Endothelial cell of umbilical vein (primary cell): ENCODE measurements around the gene C1R. TPM values are rescaled to one million over a fixed set of nuclear protein-coding genes. Genes with fewer than 3 reads are reported as not detected.

Experiments
- BruUV-seq: library from RNA; stranded (reverse); fragments of 400-500 nt; replicated peaks from 2 replicates; lab custom pipeline; 2021; lab: Mats Ljungman, UMichigan
- CTCF ChIA-PET: fragments of 300-600, 350-600 bp; sonication (Branson Sonifier 250); formaldehyde crosslinking; loops from one replicate; lab custom pipeline; 2021; ENCODE audit warnings: antibody characterized with exemption, inconsistent platforms; lab: Charles Lee
- POLR2A ChIA-PET: fragments of 300-600, 350-600 bp; sonication (Branson Sonifier 250); formaldehyde crosslinking; loops from one replicate; lab custom pipeline; 2021; ENCODE audit warnings: antibody characterized with exemption, inconsistent platforms; lab: Charles Lee
- DNase-seq: peaks from one replicate; pipeline ENCODE4 v3.0.0-alpha.2; 2011; ENCODE audit warnings: low read depth, low spot score
- FAIRE-seq: peaks from 2 replicates; lab custom pipeline; 2011; peaks lifted over from hg19 to GRCh38; lab: Jason Lieb, UNC
- H2AFZ ChIP-seq: 2 replicates; pipeline ENCODE4 v1.6.0; 2012; ENCODE audit warnings: low read depth, low read length, control low read depth, inconsistent platforms
- H3K27ac ChIP-seq: 2 replicates; pipeline ENCODE4 v1.5.1; 2011; ENCODE audit warnings: low read depth, mild to moderate bottlenecking, control low read depth, low read length, moderate library complexity; ENCODE audit not compliant: insufficient read depth
- H3K27me3 ChIP-seq, 2 experiments: 2 replicates each; pipeline versions ENCODE4 v1.6.0 to v1.6.1; 2011; ENCODE audit warnings: low read length in 2 of 2, mixed read lengths in 1 of 2; ENCODE audit not compliant: control insufficient read depth in 2 of 2, insufficient read depth in 2 of 2
- H3K36me3 ChIP-seq, 2 experiments: 2 replicates in 1 of 2; 3 replicates in 1 of 2; pipeline ENCODE4 v1.5.1; 2011; ENCODE audit warnings: low read length in 2 of 2, mild to moderate bottlenecking in 1 of 2, moderate library complexity in 1 of 2; ENCODE audit not compliant: control insufficient read depth in 2 of 2, insufficient read depth in 2 of 2; ENCODE audit errors: extremely low read depth in 1 of 2
- H3K4me1 ChIP-seq: 3 replicates; pipeline ENCODE4 v1.5.1; 2011; ENCODE audit warnings: mild to moderate bottlenecking, low read length; ENCODE audit not compliant: control insufficient read depth, insufficient read depth; ENCODE audit errors: extremely low read depth
- H3K4me2 ChIP-seq: 2 replicates; pipeline ENCODE4 v1.6.1; 2011; ENCODE audit warnings: low read length, control low read depth, mixed read lengths; ENCODE audit not compliant: insufficient read depth
- H3K4me3 ChIP-seq, 3 experiments: fragments of 200-600 bp in 1 of 3; sonication (generic), shearing (Covaris generic) in 1 of 3; replicated peaks in 1 of 3; 2 replicates each; pipeline ENCODE4 v1.5.1; 2011 to 2016; ENCODE audit warnings: control low read depth in 3 of 3, low read length in 3 of 3, mild to moderate bottlenecking in 2 of 3, inconsistent platforms in 1 of 3, low read depth in 1 of 3, moderate library complexity in 1 of 3; ENCODE audit not compliant: insufficient read depth in 1 of 3
- H3K79me2 ChIP-seq: 2 replicates; pipeline ENCODE4 v1.6.0; 2012; ENCODE audit warnings: low read length, inconsistent platforms; ENCODE audit not compliant: control insufficient read depth, insufficient read depth
- H3K9ac ChIP-seq: replicated peaks from 2 replicates; pipeline ENCODE3; 2011; ENCODE audit warnings: low read length, control low read depth; ENCODE audit not compliant: insufficient read depth; ENCODE audit errors: extremely low read depth
- H3K9me1 ChIP-seq: replicated peaks from 3 replicates; pipeline ENCODE4 v1.6.0; 2011; ENCODE audit warnings: mild to moderate bottlenecking, low read length; ENCODE audit not compliant: control insufficient read depth, insufficient read depth; ENCODE audit errors: extremely low read depth
- H3K9me3 ChIP-seq: replicated peaks from 2 replicates; pipeline ENCODE4 v1.5.1; 2012; ENCODE audit warnings: low read length, inconsistent platforms; ENCODE audit not compliant: control insufficient read depth, insufficient read depth
- H4K20me1 ChIP-seq: replicated peaks from 2 replicates; pipeline ENCODE3; 2011; ENCODE audit warnings: mild to moderate bottlenecking, low read length; ENCODE audit not compliant: control insufficient read depth, insufficient read depth; ENCODE audit errors: extremely low read depth
- CTCF ChIP-seq, 2 donors: IDR thresholded peaks; 1 replicate in 1 of 2; 2 replicates in 1 of 2; pipeline ENCODE4 v1.5.1; 2011; ENCODE audit warnings: low read length in 2 of 2, mild to moderate bottlenecking in 2 of 2, moderate library complexity in 2 of 2, control low read depth in 1 of 2, inconsistent platforms in 1 of 2, low read depth in 1 of 2; ENCODE audit not compliant: insufficient read depth in 1 of 2; ENCODE audit errors: extremely low read depth in 1 of 2
- EZH2 ChIP-seq: IDR thresholded peaks from 2 replicates; pipeline ENCODE4 v1.6.1; 2012; ENCODE audit warnings: borderline replicate concordance, low read depth, mild to moderate bottlenecking, moderate library complexity, low read length, inconsistent platforms; ENCODE audit not compliant: severe bottlenecking
- FOS ChIP-seq: IDR thresholded peaks from 2 replicates; pipeline ENCODE4 v1.6.1; 2011; ENCODE audit warnings: mild to moderate bottlenecking, low read length, moderate library complexity, borderline replicate concordance; ENCODE audit not compliant: insufficient read depth
- GATA2 ChIP-seq: IDR thresholded peaks from 2 replicates; pipeline ENCODE4 v1.7.0; 2011; ENCODE audit warnings: low read depth, mild to moderate bottlenecking, moderate library complexity, mixed read lengths, low read length; ENCODE audit not compliant: insufficient read length, insufficient read depth
- JUN ChIP-seq: IDR thresholded peaks from 2 replicates; pipeline ENCODE4 v1.6.1; 2011; ENCODE audit warnings: borderline replicate concordance, low read depth; ENCODE audit not compliant: insufficient read length, insufficient read depth
- MYC ChIP-seq: IDR thresholded peaks from one replicate; pipeline ENCODE4 v1.6.1; 2011; ENCODE audit warnings: mild to moderate bottlenecking, low read depth, low read length
- POLR2A ChIP-seq: IDR thresholded peaks from 2 replicates; pipeline ENCODE4 v1.6.1; 2012; ENCODE audit warnings: low read depth, mild to moderate bottlenecking, control low read depth, low read length
- POLR2AphosphoS5 ChIP-seq: IDR thresholded peaks from 2 replicates; pipeline ENCODE4 v1.6.1; 2012; ENCODE audit warnings: low read depth, mild to moderate bottlenecking, control low read depth, low read length, moderate library complexity; ENCODE audit not compliant: insufficient read depth
- dilution Hi-C: fragments of 300-500 bp; cut with MboI; formaldehyde crosslinking; loops from one replicate; pipeline ENCODE4 v1.15.0; 2019; ENCODE audit warnings: low sequenced_read_pairs; ENCODE audit not compliant: extremely low pct_ligation_motif_present
- intact Hi-C: fragments of 100-400 bp; cut with micrococcal nuclease; formaldehyde crosslinking; loops from one replicate; pipeline ENCODE4 v1.10.0; 2022
- polyA plus RNA-seq, 4 experiments: library from polyadenylated mRNA; depleted of rRNA in 3 of 4; stranded (reverse) in 3 of 4; unstranded in 1 of 4; fragments of >200 nt; gene quantifications; 2 replicates each; pipeline versions ENCODE4 v1.2.1 to v1.2.3, GENCODE V29; 2011 to 2012; ENCODE audit warnings: missing spikeins in 1 of 4
- total RNA-seq: library from RNA; stranded (reverse); gene quantifications from 2 replicates; pipeline ENCODE4 v1.2.3, GENCODE V29; 2021
- TF ChIP-seq, protein P1 (sequence below): IDR thresholded peaks from 2 replicates; pipeline ENCODE4 v1.6.1; 2011; ENCODE audit not compliant: insufficient read depth, insufficient read length

C1R gene
- total and polyA plus RNA-seq, 2 donors (not counting 3 experiments of a cell fraction or from before 2014, with no cell fraction given) = 3.6 to 5.8 TPM

GRCh38 chr12:7109572-7109920, 17.3 kb upstream of the C1R start:
- FAIRE-seq = no peak
- H3K36me3 ChIP-seq = no peaks in the 10 kb centered on the region
- no peaks in the 10 kb centered on the region for H3K79me2 ChIP-seq
- no peak overlapping the region for H3K4me3 ChIP-seq
- no peak for DNase-seq
- intact Hi-C loops = loop anchor here (1.0 to 5.0 kb wide), 6 partner anchors 17 to 237 kb away; partner anchors contain the start of genes C12orf57, C1R, EMG1 and LPCAT3
- no peak overlapping the region for H3K4me2 ChIP-seq
- H3K9me3 ChIP-seq = no peaks in the 10 kb centered on the region
- TSS peak; percentile 51 for BruUV-seq
- ChIA-PET POLR2A (interaction anchor here (0.7 kb wide), 1 partner anchor 165 kb away, joined by 3 read pairs; no protein-coding TSS in a partner anchor), CTCF (interaction anchor here (0.6 to 6.5 kb wide), 15 partner anchors 9 to 240 kb away, joined by 3 to 73 read pairs (median 7); partner anchors contain the start of genes C12orf57, C1S, CLSTN3 and RNU7-1)
- H3K27me3 ChIP-seq = no peaks in the 10 kb centered on the region
- dilution Hi-C loops = no loop called here
- no peak overlapping the region for H2AFZ ChIP-seq
- H3K9ac ChIP-seq = peak overlapping the region; percentile 80
- TF ChIP-seq, protein P1, sequence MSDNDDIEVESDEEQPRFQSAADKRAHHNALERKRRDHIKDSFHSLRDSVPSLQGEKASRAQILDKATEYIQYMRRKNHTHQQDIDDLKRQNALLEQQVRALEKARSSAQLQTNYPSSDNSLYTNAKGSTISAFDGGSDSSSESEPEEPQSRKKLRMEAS = no peak
- TF ChIP-seq MYC (no peak), FOS (no peak), POLR2A (no peak), GATA2 (no peak), POLR2AphosphoS5 (no peak), CTCF (IDR thresholded peaks at IDR 0.05; ENCODE audit: extremely low read depth in 1 of 2, insufficient read depth in 1 of 2, low read depth in 1 of 2, low read length in 2 of 2) (no peak), EZH2 (no peak), JUN (no peak)
- H3K9me1 ChIP-seq = no peaks in the 10 kb centered on the region
- H3K4me1 ChIP-seq = peaks cover 8% of the 10 kb centered on the region
- H4K20me1 ChIP-seq = no peaks in the 10 kb centered on the region
- H3K27ac ChIP-seq = no peak overlapping the region
